Adrenal gland (tissue), 12 donors: ENCODE results near the gene BCDIN3D. TPM values are rescaled to one million over a fixed set of nuclear protein-coding genes. Genes with fewer than 3 reads are reported as not detected.

Experiments
- DNase-seq, 7 donors: peaks; one replicate each; pipeline ENCODE4 v3.0.0-alpha.2; 2019 to 2020
- H3K27ac ChIP-seq, 5 donors: fragments of 200-600 bp; sonication (generic) in 4 of 5; 1 replicate in 3 of 5; 2 replicates in 2 of 5; pipeline versions ENCODE4 v1.5.1 to v1.8.0; 2016 to 2020; ENCODE audit warnings: mild to moderate bottlenecking in 1 of 5
- H3K27me3 ChIP-seq: fragments of 200-600 bp; 2 replicates; pipeline ENCODE4 v1.8.0; 2021
- H3K36me3 ChIP-seq, 2 donors: fragments of 200-600 bp; replicated peaks in 1 of 2; 1 replicate in 1 of 2; 2 replicates in 1 of 2; pipeline versions ENCODE4 v1.5.1 to v1.8.0; 2018 to 2022
- H3K4me1 ChIP-seq, 2 donors: fragments of 200-600 bp; replicated peaks in 1 of 2; 1 replicate in 1 of 2; 2 replicates in 1 of 2; pipeline versions ENCODE4 v1.5.1 to v1.8.0; 2018 to 2021
- H3K4me3 ChIP-seq, 4 donors: fragments of 200-600 bp; sonication (generic) in 3 of 4; one replicate each; pipeline ENCODE4 v1.5.1; 2016 to 2018
- H3K9me3 ChIP-seq, 3 donors: fragments of 200-600 bp; sonication (generic) in 1 of 3; replicated peaks in 1 of 3; 1 replicate in 2 of 3; 2 replicates in 1 of 3; pipeline versions ENCODE4 v1.5.1 to v1.8.0; 2016 to 2021
- CTCF ChIP-seq, 6 experiments: fragments of 450-650 bp in 4 of 6; fragments of 200-600 bp in 2 of 6; sonication (generic) in 1 of 6; IDR thresholded peaks; 1 replicate in 5 of 6; 2 replicates in 1 of 6; pipeline versions ENCODE4 v1.5.1 to v1.8.0; 2016 to 2021; ENCODE audit warnings: antibody characterized with exemption in 6 of 6, mild to moderate bottlenecking in 2 of 6, moderate library complexity in 1 of 6
- POLR2A ChIP-seq, 2 donors: fragments of 450-650 bp; IDR thresholded peaks; one replicate each; pipeline ENCODE4 v1.6.1; 2017; ENCODE audit warnings: antibody characterized with exemption in 2 of 2, mild to moderate bottlenecking in 2 of 2, moderate library complexity in 1 of 2
- WGBS, 4 donors: extraction: QIAGEN DNeasy Blood & Tissue Kit in 2 of 4; methylation state at CpG; one replicate each; pipeline versions ENCODE4 v1.1.5 to v1.1.7; 2013 to 2017; 5-methylcytosine and 5-hydroxymethylcytosine counted together
- intact Hi-C, 2 donors: fragments of 100-400 bp; cut with DNase I; formaldehyde crosslinking; loops; one replicate each; pipeline versions ENCODE4 v1.14.1 to v1.15.0; 2022 to 2023
- polyA plus RNA-seq, 3 donors: library from polyadenylated mRNA; stranded (reverse); fragments of 200-250 nt in 2 of 3; fragments of 350-450 nt in 1 of 3; fragmentation: Illumina TruSeq in 1 of 3; extraction: RNeasy Lipid Tissue Mini Kit (QIAGEN cat#74804) in 1 of 3; gene quantifications; one replicate each; pipeline ENCODE4 v1.2.3, GENCODE V29; 2013 to 2014
- total RNA-seq, 9 donors: library from RNA; depleted of rRNA in 4 of 9; stranded (reverse); fragments of >200 nt in 4 of 9; fragments of 120-200 nt in 1 of 9; fragmentation: NEBNext Ultra II Directional in 1 of 9; extraction: Animal tissue kit (Norgen Biotek cat#: 25700) in 1 of 9; gene quantifications; one replicate each; pipeline versions ENCODE4 v1.1.0 to v1.2.4, GENCODE V29; 2013 to 2023
- donor health status: healthy with polysubstance abuse.
- donor health status: Bipolar disorder and iron deficiency.
- donor health status: DM: yes; HTN: yes; CAD: no.
- donor health status: DM: no; HTN: no; CAD: no.
- donor health status: DM: no; HTN: no; CAD: no.
- donor health status: DM: yes; HTN: yes; CAD: no.

Gene BCDIN3D
- total and polyA plus RNA-seq, 12 donors: 1.9 to 8.9 (median 4.8) TPM

DNA sequence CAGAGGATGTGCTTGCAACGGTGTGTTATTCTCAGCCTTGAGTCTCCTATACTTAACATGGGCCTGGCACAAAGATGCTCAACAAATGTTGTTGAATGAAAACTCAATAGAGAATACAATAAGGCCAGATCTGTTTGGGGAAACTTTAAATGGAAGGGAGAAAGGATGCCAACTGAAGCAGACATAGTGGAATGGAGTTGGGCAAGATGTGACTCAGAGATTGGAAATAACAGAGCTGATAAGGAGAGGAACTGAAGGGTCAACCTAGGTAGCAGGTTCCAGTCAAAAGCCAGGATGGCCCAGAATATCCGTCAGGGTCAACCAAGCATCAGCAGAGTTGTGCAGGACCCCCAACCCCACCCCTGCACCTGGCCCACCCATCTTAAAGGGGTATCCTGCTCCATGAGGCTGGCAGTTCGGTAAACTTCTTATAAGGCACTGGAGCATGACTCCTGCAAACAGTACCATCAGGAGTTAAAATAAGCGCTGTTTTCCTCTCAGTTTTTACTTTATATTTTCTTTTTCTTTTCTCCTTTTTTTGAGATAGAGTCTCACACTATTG lies 1.1 kb upstream of the BCDIN3D start:
- peaks cover 8 to 23% of the 10 kb centered on the region in 2 donors for H3K4me1 ChIP-seq
- H3K27me3 ChIP-seq: no peaks in the 10 kb centered on the region
- TF ChIP-seq CTCF (IDR thresholded peaks at IDR 0.05): no peak
- TF ChIP-seq POLR2A (IDR thresholded peaks at IDR 0.05): no peak
- peak in 2 of 7 donors; percentile 28 to 32 for DNase-seq
- H3K9me3 ChIP-seq: no peaks in the 10 kb centered on the region
- no peaks in the 10 kb centered on the region for H3K36me3 ChIP-seq
- H3K4me3 ChIP-seq: no peak overlapping the region
- intact Hi-C loops: loop anchor here in 1 of 2 donors (10.0 kb wide), 1 partner anchor 69 kb away; no protein-coding TSS in a partner anchor
- peak overlapping the region in 1 of 5 donors; percentile 87 for H3K27ac ChIP-seq
- WGBS, 4 donors: 78 to 91% (median 80%) methylated on average over 4 of the region's 4 CpGs

GRCh38 chr12:49843411-49843810 lies 505 bp upstream of the BCDIN3D start:
- intact Hi-C loops: loop anchor here in 1 of 2 donors (10.0 kb wide), 1 partner anchor 69 kb away; no protein-coding TSS in a partner anchor
- Histone ChIP-seq H3K27ac (peak overlapping the region; percentile 82 to 88 (median 84)), H3K4me3 (peak overlapping the region in 2 of 4 donors; percentile 55 to 58), H3K27me3 (no peaks in the 10 kb centered on the region), H3K9me3 (no peaks in the 10 kb centered on the region), H3K36me3 (no peaks in the 10 kb centered on the region), H3K4me1 (peaks cover 8 to 23% of the 10 kb centered on the region in 2 donors)
- WGBS, 4 donors: 78 to 87% (median 82%) methylated on average over 7 of the region's 7 CpGs
- TF ChIP-seq POLR2A (IDR thresholded peaks at IDR 0.05) (no peak), CTCF (IDR thresholded peaks at IDR 0.05) (no peak)
- no peak for DNase-seq

GRCh38 chr12:49838973-49839633 lies 3.8 kb downstream of the BCDIN3D start:
- WGBS, 4 donors: 37 to 65% (median 48%) methylated on average over 3 of the region's 3 CpGs
- TF ChIP-seq POLR2A (IDR thresholded peaks at IDR 0.05) (no peak), CTCF (IDR thresholded peaks at IDR 0.05) (peak; percentile 35 to 77 (median 60))
- intact Hi-C loops: no loop called here

DNA sequence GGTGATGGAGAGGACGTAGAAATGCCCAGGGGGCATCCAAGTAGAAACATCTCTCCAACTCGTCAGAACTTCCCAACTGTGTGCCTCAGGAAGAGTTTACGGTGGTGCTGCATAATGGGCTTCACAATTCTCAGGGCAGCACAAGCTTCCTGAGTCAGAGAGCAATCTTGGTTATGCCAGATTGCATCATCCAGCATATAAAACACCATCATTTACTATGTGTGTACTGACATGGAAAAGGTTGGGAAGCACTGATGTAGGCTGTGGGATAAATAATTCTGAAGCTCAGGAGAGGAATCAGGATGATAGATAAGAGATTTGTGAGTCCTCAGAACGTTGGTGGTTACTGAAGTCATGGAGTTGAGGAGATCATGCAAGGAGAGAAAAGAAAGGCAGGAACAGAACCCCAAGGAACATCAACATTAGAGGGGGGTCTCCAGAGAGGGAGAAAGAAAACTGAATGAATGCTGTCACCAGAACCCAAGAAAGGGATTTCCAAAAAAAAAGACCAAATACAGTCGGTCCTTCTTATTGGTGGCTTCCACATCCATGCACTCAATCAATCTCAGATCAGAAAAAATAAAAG lies 10.0 kb downstream of the BCDIN3D start:
- no peak for DNase-seq
- 72 to 82% (median 78%) methylated on average over 5 of the region's 5 CpGs for WGBS, 4 donors
- peaks cover 4 to 6% of the 10 kb centered on the region in 2 donors for H3K4me1 ChIP-seq
- H3K9me3 ChIP-seq: no peaks in the 10 kb centered on the region
- H3K36me3 ChIP-seq: no peaks in the 10 kb centered on the region
- no peaks in the 10 kb centered on the region for H3K27me3 ChIP-seq
- no peak overlapping the region for H3K4me3 ChIP-seq
- TF ChIP-seq POLR2A (IDR thresholded peaks at IDR 0.05) (no peak), CTCF (IDR thresholded peaks at IDR 0.05) (no peak)
- intact Hi-C loops: loop anchor here in 1 of 2 donors (5.0 kb wide), 1 partner anchor 56 kb away; no protein-coding TSS in a partner anchor
- no peak overlapping the region for H3K27ac ChIP-seq

More at GRCh38 chr12:49838973-49839633, 3.8 kb downstream of the BCDIN3D start:
- Histone ChIP-seq H3K27ac (no peak overlapping the region), H3K4me1 (peaks cover 8 to 21% of the 10 kb centered on the region in 2 donors), H3K9me3 (no peaks in the 10 kb centered on the region), H3K27me3 (no peaks in the 10 kb centered on the region), H3K36me3 (no peaks in the 10 kb centered on the region), H3K4me3 (no peak overlapping the region)
- no peak for DNase-seq
